ENCODE measurements around the gene SDHA.
"Not testable (repeated sequence)": the region's sequence is repeated elsewhere in the genome, so short reads cannot be mapped to it uniquely, and the experiment has no call there.

DNA sequence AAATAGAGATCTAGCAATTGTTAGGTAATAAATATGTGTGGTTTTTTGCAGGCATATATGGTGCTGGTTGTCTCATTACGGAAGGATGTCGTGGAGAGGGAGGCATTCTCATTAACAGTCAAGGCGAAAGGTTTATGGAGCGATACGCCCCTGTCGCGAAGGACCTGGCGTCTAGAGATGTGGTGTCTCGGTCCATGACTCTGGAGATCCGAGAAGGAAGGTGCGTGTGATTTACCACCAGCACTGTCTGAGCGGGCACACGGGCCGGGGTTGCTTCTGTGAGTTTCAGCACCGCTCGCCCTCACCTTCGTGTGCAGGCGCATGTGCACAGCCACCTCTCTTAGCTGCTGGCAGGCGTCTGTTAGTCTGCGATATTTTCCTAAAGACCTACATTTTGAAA, 15.3 kb downstream of the SDHA start:
- TF ChIP-seq, protein P1, sequence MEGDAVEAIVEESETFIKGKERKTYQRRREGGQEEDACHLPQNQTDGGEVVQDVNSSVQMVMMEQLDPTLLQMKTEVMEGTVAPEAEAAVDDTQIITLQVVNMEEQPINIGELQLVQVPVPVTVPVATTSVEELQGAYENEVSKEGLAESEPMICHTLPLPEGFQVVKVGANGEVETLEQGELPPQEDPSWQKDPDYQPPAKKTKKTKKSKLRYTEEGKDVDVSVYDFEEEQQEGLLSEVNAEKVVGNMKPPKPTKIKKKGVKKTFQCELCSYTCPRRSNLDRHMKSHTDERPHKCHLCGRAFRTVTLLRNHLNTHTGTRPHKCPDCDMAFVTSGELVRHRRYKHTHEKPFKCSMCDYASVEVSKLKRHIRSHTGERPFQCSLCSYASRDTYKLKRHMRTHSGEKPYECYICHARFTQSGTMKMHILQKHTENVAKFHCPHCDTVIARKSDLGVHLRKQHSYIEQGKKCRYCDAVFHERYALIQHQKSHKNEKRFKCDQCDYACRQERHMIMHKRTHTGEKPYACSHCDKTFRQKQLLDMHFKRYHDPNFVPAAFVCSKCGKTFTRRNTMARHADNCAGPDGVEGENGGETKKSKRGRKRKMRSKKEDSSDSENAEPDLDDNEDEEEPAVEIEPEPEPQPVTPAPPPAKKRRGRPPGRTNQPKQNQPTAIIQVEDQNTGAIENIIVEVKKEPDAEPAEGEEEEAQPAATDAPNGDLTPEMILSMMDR (IDR thresholded peaks at IDR 0.05): not testable (repeated sequence)
- TF ChIP-seq POLR2A, EP300 (IDR thresholded peaks at IDR 0.05): not testable (repeated sequence)
